ENCODE measurements around the gene IGFBP5. TPM values are rescaled to one million over a fixed set of nuclear protein-coding genes. Genes with fewer than 3 reads are reported as not detected.

Gene IGFBP5
- polyA plus RNA-seq, 1 donor from 2014 or later: 1.6 TPM

GRCh38 chr2:216724190-216724589 lies 28.8 kb upstream of the IGFBP5 start:
- Histone ChIP-seq H2AFZ (ENCODE audit: low read depth, low read length) (no peak overlapping the region), H3K27me3 (ENCODE audit: insufficient read depth, low read depth, low read length) (no peaks in the 10 kb centered on the region), H3K79me2 (replicated peaks; ENCODE audit: insufficient read depth, low read length) (no peaks in the 10 kb centered on the region), H3K9ac (ENCODE audit: low read length) (no peak overlapping the region), H3F3A (ENCODE audit: insufficient read depth, low read length, poor library complexity, severe bottlenecking) (no peaks in the 10 kb centered on the region), H3K4me3 (ENCODE audit: low read length) (no peak overlapping the region), H3K36me3 (ENCODE audit: insufficient read depth, low read length) (no peaks in the 10 kb centered on the region), H3K4me2 (ENCODE audit: low read length) (no peak overlapping the region), H3K9me3 (ENCODE audit: low read length) (no peaks in the 10 kb centered on the region), H3K27ac (ENCODE audit: low read length) (no peak overlapping the region), H4K20me1 (ENCODE audit: insufficient read depth) (no peaks in the 10 kb centered on the region), H3K9me2 (ENCODE audit: insufficient read depth, low read length) (no peaks in the 10 kb centered on the region)
- TF ChIP-seq REST (IDR thresholded peaks at IDR 0.05; ENCODE audit: borderline replicate concordance) (no peak), TAF1 (IDR thresholded peaks at IDR 0.05; ENCODE audit: low read depth) (no peak), MXI1 (conservative IDR thresholded peaks at IDR 0.05; ENCODE audit: poor library complexity, severe bottlenecking) (no peak), CTCF (IDR thresholded peaks at IDR 0.05; ENCODE audit: poor library complexity, severe bottlenecking) (no peak), RAD21 (conservative IDR thresholded peaks at IDR 0.05) (no peak), SMC3 (conservative IDR thresholded peaks at IDR 0.05; ENCODE audit: poor library complexity) (no peak), POLR2AphosphoS5 (IDR thresholded peaks at IDR 0.05) (no peak), EZH2 (IDR thresholded peaks at IDR 0.05; ENCODE audit: borderline replicate concordance, insufficient read depth, low read length, poor library complexity, severe bottlenecking) (no peak), EP300 (conservative IDR thresholded peaks at IDR 0.05; ENCODE audit: poor library complexity, severe bottlenecking) (no peak)

- Histone ChIP-seq H3K9me3 (ENCODE audit: low read length) (no peaks in the 10 kb centered on the region), H2AFZ (ENCODE audit: low read depth, low read length) (no peak overlapping the region), H3K9me2 (ENCODE audit: insufficient read depth, low read length) (no peaks in the 10 kb centered on the region), H3K79me2 (replicated peaks; ENCODE audit: insufficient read depth, low read length) (no peaks in the 10 kb centered on the region), H3K27ac (ENCODE audit: low read length) (no peak overlapping the region), H3K27me3 (ENCODE audit: insufficient read depth, low read depth, low read length) (no peaks in the 10 kb centered on the region), H3K4me2 (ENCODE audit: low read length) (no peak overlapping the region), H3F3A (ENCODE audit: insufficient read depth, low read length, poor library complexity, severe bottlenecking) (no peaks in the 10 kb centered on the region), H4K20me1 (ENCODE audit: insufficient read depth) (no peaks in the 10 kb centered on the region), H3K36me3 (ENCODE audit: insufficient read depth, low read length) (no peaks in the 10 kb centered on the region), H3K4me3 (ENCODE audit: low read length) (no peak overlapping the region), H3K9ac (ENCODE audit: low read length) (no peak overlapping the region)
- TF ChIP-seq SMC3 (conservative IDR thresholded peaks at IDR 0.05; ENCODE audit: poor library complexity) (no peak), TAF1 (IDR thresholded peaks at IDR 0.05; ENCODE audit: low read depth) (no peak), POLR2AphosphoS5 (IDR thresholded peaks at IDR 0.05) (no peak), RAD21 (conservative IDR thresholded peaks at IDR 0.05) (no peak), EZH2 (IDR thresholded peaks at IDR 0.05; ENCODE audit: borderline replicate concordance, insufficient read depth, low read length, poor library complexity, severe bottlenecking) (no peak), REST (IDR thresholded peaks at IDR 0.05; ENCODE audit: borderline replicate concordance) (no peak), CTCF (IDR thresholded peaks at IDR 0.05; ENCODE audit: poor library complexity, severe bottlenecking) (no peak), MXI1 (conservative IDR thresholded peaks at IDR 0.05; ENCODE audit: poor library complexity, severe bottlenecking) (no peak)
These were observed 25.8 kb upstream of the IGFBP5 start for GRCh38 chr2:216721141-216721540.
